ENCODE data around the gene RFX5. TPM values are rescaled to one million over a fixed set of nuclear protein-coding genes. Genes with fewer than 3 reads are reported as not detected.
A peak's percentile ranks its signal among the peaks of the same experiment; 100 is the strongest.
"Not testable (repeated sequence)": the region's sequence is repeated elsewhere in the genome, so short reads cannot be mapped to it uniquely, and the experiment has no call there.

The RFX5 gene
- total RNA-seq, 1 donor from 2014 or later: 38.3 TPM

- DNase-seq (ENCODE audit: low read depth in 2 of 2): no peak
Observed at GRCh38 chr1:151362308-151363155, 15.5 kb upstream of the RFX5 start.

- DNase-seq (ENCODE audit: low read depth in 2 of 2): no peak
Observed at GRCh38 chr1:151361883-151362282, 14.8 kb upstream of the RFX5 start.

GRCh38 chr1:151356696-151357095 is 9.6 kb upstream of the RFX5 start:
- no peak for DNase-seq (ENCODE audit: low read depth in 2 of 2)

GRCh38 chr1:151352021-151352718 is 5.1 kb upstream of the RFX5 start:
- peak; percentile 56 to 60 for DNase-seq (ENCODE audit: low read depth in 2 of 2)

- DNase-seq (ENCODE audit: low read depth in 2 of 2): not testable (repeated sequence)
Observed at GRCh38 chr1:151350323-151350722, 3.3 kb upstream of the RFX5 start.

- DNase-seq (ENCODE audit: low read depth in 2 of 2): no peak
Observed at GRCh38 chr1:151347523-151348246, 633 bp upstream of the RFX5 start.

- DNase-seq (ENCODE audit: low read depth in 2 of 2): no peak
Observed at GRCh38 chr1:151346082-151346768, 827 bp downstream of the RFX5 start.

GRCh38 chr1:151344291-151344690 is 2.8 kb downstream of the RFX5 start:
- DNase-seq (ENCODE audit: low read depth in 2 of 2): no peak

- DNase-seq (ENCODE audit: low read depth in 2 of 2): no peak
Observed at GRCh38 chr1:151343587-151343986, 3.5 kb downstream of the RFX5 start.

GRCh38 chr1:151342569-151342968 is 4.5 kb downstream of the RFX5 start:
- no peak for DNase-seq (ENCODE audit: low read depth in 2 of 2)

GRCh38 chr1:151342021-151342420 is 5.0 kb downstream of the RFX5 start:
- DNase-seq (ENCODE audit: low read depth in 2 of 2): no peak

GRCh38 chr1:151340870-151341754 is 5.9 kb downstream of the RFX5 start:
- peak; percentile 87 to 91 for DNase-seq (ENCODE audit: low read depth in 2 of 2)

GRCh38 chr1:151336556-151336955 is 10.5 kb downstream of the RFX5 start:
- DNase-seq (ENCODE audit: low read depth in 2 of 2): no peak

GRCh38 chr1:151334822-151335221 is 12.2 kb downstream of the RFX5 start:
- no peak for DNase-seq (ENCODE audit: low read depth in 2 of 2)

- DNase-seq (ENCODE audit: low read depth in 2 of 2): peak in 1 of 2 donors; percentile 30
Observed at GRCh38 chr1:151327903-151328674, 19.0 kb downstream of the RFX5 start.

- peak; percentile 95 to 99 for DNase-seq (ENCODE audit: low read depth in 2 of 2)
Observed at GRCh38 chr1:151327223-151327902, 19.7 kb downstream of the RFX5 start, which contains the start of gene PI4KB. Gene PI4KB (minus strand): TSS chr1:151327416. CDS start chr1:151316481, 10,935 bp downstream.

- peak; percentile 37 to 58 for DNase-seq (ENCODE audit: low read depth in 2 of 2)
Observed at GRCh38 chr1:151326619-151327222, 20.3 kb downstream of the RFX5 start.

- DNase-seq (ENCODE audit: low read depth in 2 of 2): no peak
Observed at GRCh38 chr1:151325646-151326429, 21.2 kb downstream of the RFX5 start.
